GM19043 (cell line): ENCODE results near the gene ZDHHC13.
A peak's percentile ranks its signal among the peaks of the same experiment; 100 is the strongest.

Experiments used
- ATAC-seq: cut with Tn5 transposase; IDR thresholded peaks from one replicate; pipeline ENCODE4 v1.9.1; 2021; ENCODE audit warnings: low read depth; ENCODE audit not compliant: unreplicated experiment

The ZDHHC13 gene, protein sequence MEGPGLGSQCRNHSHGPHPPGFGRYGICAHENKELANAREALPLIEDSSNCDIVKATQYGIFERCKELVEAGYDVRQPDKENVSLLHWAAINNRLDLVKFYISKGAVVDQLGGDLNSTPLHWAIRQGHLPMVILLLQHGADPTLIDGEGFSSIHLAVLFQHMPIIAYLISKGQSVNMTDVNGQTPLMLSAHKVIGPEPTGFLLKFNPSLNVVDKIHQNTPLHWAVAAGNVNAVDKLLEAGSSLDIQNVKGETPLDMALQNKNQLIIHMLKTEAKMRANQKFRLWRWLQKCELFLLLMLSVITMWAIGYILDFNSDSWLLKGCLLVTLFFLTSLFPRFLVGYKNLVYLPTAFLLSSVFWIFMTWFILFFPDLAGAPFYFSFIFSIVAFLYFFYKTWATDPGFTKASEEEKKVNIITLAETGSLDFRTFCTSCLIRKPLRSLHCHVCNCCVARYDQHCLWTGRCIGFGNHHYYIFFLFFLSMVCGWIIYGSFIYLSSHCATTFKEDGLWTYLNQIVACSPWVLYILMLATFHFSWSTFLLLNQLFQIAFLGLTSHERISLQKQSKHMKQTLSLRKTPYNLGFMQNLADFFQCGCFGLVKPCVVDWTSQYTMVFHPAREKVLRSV

GRCh38 chr11:19116971-19117759, at the start of gene ZDHHC13:
ZDHHC13 (plus strand) TSS chr11:19117168; CDS start chr11:19117250, 82 bp downstream.
- ATAC-seq, result peak; percentile 99

- ATAC-seq, result peak; percentile 98
Measured at GRCh38 chr11:19071255-19071654, 45.7 kb upstream of the ZDHHC13 start.

DNA sequence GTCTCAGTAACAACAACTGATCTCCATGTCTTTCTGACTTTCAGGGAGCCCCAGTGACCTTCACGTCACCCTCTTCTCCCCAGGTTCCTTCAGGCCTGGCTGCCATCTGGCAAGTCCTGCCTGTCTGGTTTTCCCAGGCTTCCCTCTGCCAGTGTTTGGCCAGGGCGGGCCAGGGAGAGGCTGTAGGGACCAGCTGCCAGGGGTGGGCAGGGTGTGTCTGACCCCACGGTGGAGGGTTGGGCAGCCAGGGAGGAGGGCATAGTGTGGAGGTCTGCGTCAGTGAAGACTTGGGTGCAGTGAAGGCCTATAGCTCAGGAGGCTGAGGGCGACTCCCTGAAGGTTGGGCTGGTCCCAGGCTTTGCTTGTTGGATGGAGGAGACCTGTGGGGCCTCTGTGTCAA, 44.5 kb upstream of the ZDHHC13 start:
- ATAC-seq, result no peak

- no peak for ATAC-seq
Measured at GRCh38 chr11:19073454-19074415, 43.2 kb upstream of the ZDHHC13 start.

DNA sequence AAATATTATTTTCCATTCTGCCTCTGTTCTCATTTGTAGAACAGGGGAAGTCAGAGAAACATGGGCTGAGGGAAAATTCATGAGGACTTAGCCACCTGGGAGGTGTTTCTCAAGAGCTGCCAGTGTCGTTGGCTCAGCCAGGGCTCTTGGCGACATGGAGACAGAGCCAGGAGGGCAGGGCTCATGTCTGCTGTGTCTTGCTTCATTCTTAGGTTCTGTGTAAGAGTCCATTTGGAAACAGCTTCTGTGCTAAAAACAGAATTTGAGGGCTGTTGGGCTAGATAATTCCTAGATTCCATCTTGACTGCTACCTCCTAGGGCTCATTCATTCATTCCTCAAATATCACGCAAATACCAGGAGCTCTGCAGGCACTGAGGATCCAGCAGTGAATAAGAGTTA, 41.3 kb upstream of the ZDHHC13 start:
- ATAC-seq, result no peak

- ATAC-seq, result peak; percentile 62
Measured at GRCh38 chr11:19076744-19077589, 40.0 kb upstream of the ZDHHC13 start.

- ATAC-seq, result no peak
Measured at GRCh38 chr11:19077965-19078364, 39.0 kb upstream of the ZDHHC13 start.

- ATAC-seq, result no peak
Measured at GRCh38 chr11:19079643-19080440, 37.1 kb upstream of the ZDHHC13 start.

DNA sequence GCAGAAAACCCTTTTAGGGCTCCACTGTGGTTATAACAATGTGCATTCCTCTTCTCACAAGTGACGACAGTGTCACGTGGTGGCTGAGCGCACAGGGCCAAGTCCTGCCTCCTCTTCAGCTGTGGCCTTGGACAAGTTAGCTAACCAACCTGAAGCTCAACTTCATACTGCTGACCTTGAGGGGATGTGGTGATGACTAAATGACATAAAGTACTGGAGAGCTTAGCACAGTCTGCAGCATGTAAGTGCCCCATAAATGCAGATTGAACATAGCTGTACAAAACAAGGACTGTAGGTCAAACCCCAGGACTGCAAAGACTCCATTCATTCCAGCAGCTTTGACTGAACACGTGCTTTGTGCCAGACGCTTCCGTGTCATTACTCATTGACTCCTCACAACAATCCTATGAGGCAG, 36.4 kb upstream of the ZDHHC13 start:
- no peak for ATAC-seq

GRCh38 chr11:19083166-19083565, 33.8 kb upstream of the ZDHHC13 start:
- no peak for ATAC-seq

DNA sequence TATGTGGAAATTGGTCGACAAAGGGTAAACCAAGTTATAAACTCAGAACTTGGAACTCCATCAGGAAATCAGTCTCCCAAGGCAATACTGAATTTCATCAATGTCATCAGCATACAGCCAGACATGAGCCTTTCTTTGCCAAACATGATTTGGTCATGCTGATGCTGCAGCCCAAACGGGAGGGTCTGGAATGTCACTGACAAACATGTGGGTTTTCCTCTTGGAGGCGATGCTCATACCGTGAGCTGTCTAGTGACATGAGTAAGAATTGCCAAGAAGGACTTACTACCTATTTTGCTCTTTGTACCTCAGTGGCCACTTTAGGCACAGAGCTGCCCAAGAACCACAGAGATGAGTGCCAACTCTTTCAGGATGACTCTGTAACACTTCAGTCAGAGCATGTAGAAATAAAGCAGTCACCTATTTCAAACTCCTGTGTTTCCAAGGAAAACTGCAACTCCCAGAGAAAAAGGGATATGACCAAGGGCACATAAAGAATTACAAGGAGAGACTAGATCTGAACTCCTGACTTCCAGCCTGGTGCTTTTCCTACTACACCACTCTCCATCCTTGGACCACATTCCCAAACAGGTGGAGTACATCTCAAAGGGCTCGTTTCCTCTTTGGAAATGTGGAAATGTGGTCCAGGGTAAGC, 32.2 kb upstream of the ZDHHC13 start:
- ATAC-seq, result no peak

GRCh38 chr11:19087658-19088057, 29.3 kb upstream of the ZDHHC13 start:
- ATAC-seq, result no peak

DNA sequence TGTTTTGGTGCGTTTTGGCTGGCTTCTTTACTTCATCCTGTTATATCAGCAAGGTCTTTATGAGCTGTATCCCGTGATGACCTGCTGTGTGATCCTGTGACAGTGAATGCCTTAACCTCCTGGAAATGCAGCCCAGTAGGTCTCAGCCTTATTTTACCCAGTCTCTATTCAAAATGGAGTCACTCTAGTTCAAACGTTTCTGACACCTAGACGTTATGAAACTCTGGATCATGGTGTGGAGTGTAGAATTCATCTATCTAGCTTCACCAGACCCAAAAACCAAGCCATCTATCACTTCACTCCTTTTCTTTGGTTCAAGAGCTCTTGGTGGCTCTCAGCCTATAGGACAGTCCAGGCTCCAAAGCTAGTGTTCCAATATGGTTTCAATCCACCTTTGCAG, 28.2 kb upstream of the ZDHHC13 start:
- no peak for ATAC-seq

DNA sequence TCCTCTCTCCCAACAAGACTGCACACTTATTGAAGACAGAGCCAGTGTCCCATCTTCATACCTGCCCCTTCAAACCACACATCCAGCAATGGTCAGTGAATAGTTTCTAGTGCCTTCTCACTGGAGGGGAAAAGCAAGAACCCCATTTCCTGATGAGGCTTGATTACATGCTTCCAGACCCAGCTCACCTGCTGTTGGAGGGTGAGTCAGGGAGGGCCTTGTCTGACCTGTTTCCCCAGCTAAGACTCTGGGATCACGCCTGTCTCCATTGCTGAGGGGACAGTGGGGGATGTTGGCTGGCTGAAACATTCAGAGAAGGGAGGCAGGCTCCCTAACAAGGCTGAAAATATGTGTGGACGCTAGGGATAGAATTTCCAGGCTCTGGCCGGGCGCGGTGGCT, 27.5 kb upstream of the ZDHHC13 start:
- ATAC-seq, result no peak

GRCh38 chr11:19091366-19091765, 25.6 kb upstream of the ZDHHC13 start:
- ATAC-seq, result no peak

- ATAC-seq, result no peak
Measured at GRCh38 chr11:19092342-19092741, 24.6 kb upstream of the ZDHHC13 start.

DNA sequence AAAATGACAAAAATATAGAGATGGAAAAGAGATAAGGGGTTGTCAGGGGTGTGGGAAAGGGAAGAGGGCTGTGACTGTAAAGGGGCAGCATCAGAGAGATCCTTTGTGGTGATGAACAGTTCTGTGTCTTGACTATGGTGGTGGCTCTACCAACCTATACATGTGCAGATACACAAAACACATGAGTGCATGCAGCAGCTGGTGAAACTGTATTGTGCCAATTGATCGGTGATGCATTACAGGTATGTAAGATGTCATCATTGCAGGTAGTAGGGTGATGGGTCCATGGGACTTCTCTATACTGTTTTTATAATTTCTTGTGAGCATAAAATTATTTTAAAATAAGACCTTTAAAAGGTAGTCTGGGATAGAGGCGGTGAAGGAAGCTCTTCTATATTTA, 24.1 kb upstream of the ZDHHC13 start:
- no peak for ATAC-seq

- no peak for ATAC-seq
Measured at GRCh38 chr11:19093976-19094375, 23.0 kb upstream of the ZDHHC13 start.
